DOHH2 (cell line): ENCODE measurements around the gene MYZAP.

Experiments used
- H3F3A ChIP-seq: fragments of 200-600 bp; sonication (generic), shearing (Covaris generic); 2 replicates; pipeline ENCODE4 v1.6.0; 2016; ENCODE audit warnings: antibody characterized with exemption, mild to moderate bottlenecking; ENCODE audit not compliant: control insufficient read depth, insufficient read depth
- H3K27ac ChIP-seq: fragments of 200-600 bp; sonication (generic); 2 replicates; pipeline ENCODE4 v1.5.1; 2014; ENCODE audit warnings: low read depth, mild to moderate bottlenecking, low read length, moderate library complexity
- H3K27me3 ChIP-seq: fragments of 200-600 bp; sonication (generic); 2 replicates; pipeline ENCODE4 v1.6.1; 2014; ENCODE audit warnings: mild to moderate bottlenecking, low read length, mixed read lengths; ENCODE audit not compliant: control insufficient read depth
- H3K36me3 ChIP-seq: fragments of 200-600 bp; sonication (generic); 2 replicates; pipeline ENCODE4 v1.6.1; 2014; ENCODE audit warnings: mild to moderate bottlenecking, low read length, moderate library complexity, mixed read lengths; ENCODE audit not compliant: control insufficient read depth
- H3K4me1 ChIP-seq: fragments of 200-600 bp; sonication (generic); 2 replicates; pipeline ENCODE4 v1.6.1; 2014; ENCODE audit warnings: mild to moderate bottlenecking, low read length, mixed read lengths; ENCODE audit not compliant: control insufficient read depth
- H3K4me2 ChIP-seq: fragments of 200-600 bp; sonication (generic); 2 replicates; pipeline ENCODE4 v1.6.0; 2014; ENCODE audit warnings: mild to moderate bottlenecking, low read length, moderate library complexity
- H3K4me3 ChIP-seq: fragments of 200-600 bp; sonication (generic); 2 replicates; pipeline ENCODE4 v1.5.1; 2014; ENCODE audit warnings: mild to moderate bottlenecking, low read length, mixed read lengths
- H3K79me2 ChIP-seq: fragments of 200-600 bp; sonication (generic); 2 replicates; pipeline ENCODE4 v1.6.1; 2014; ENCODE audit warnings: mild to moderate bottlenecking, low read length, mixed read lengths; ENCODE audit not compliant: control insufficient read depth
- H3K9me2 ChIP-seq: fragments of 200-600 bp; sonication (generic); replicated peaks from 2 replicates; pipeline ENCODE4 v1.6.1; 2014; ENCODE audit warnings: mild to moderate bottlenecking, low read length, mixed read lengths; ENCODE audit not compliant: control insufficient read depth
- H3K9me3 ChIP-seq: fragments of 200-600 bp; sonication (generic); 2 replicates; pipeline ENCODE4 v1.6.1; 2014; ENCODE audit warnings: antibody characterized with exemption, low read length, mixed read lengths; ENCODE audit not compliant: control insufficient read depth, insufficient read depth
- H4K20me1 ChIP-seq: fragments of 200-600 bp; sonication (generic); 2 replicates; pipeline ENCODE4 v1.6.0; 2014; ENCODE audit warnings: low read depth, mild to moderate bottlenecking, antibody characterized with exemption, low read length, moderate library complexity; ENCODE audit not compliant: control insufficient read depth, insufficient read depth
- EZH2phosphoT487 ChIP-seq: fragments of 200-600 bp; sonication (generic); IDR thresholded peaks from 2 replicates; pipeline ENCODE4 v1.6.1; 2017; ENCODE audit warnings: borderline replicate concordance, mild to moderate bottlenecking, antibody characterized with exemption, low read length, moderate library complexity, mixed read lengths
- TF ChIP-seq, protein P1 (sequence below): fragments of 200-600 bp; sonication (generic); IDR thresholded peaks from one replicate; pipeline ENCODE4 v1.5.1; 2014; ENCODE audit warnings: antibody characterized with exemption, mild to moderate bottlenecking, low read depth, low read length; ENCODE audit not compliant: poor library complexity, severe bottlenecking

Gene MYZAP

GRCh38 chr15:57654153-57654852 lies 62.6 kb downstream of the MYZAP start:
- H3K27me3 ChIP-seq, result peaks cover 7% of the 10 kb centered on the region
- no peak overlapping the region for H3K27ac ChIP-seq
- TF ChIP-seq, protein P1, sequence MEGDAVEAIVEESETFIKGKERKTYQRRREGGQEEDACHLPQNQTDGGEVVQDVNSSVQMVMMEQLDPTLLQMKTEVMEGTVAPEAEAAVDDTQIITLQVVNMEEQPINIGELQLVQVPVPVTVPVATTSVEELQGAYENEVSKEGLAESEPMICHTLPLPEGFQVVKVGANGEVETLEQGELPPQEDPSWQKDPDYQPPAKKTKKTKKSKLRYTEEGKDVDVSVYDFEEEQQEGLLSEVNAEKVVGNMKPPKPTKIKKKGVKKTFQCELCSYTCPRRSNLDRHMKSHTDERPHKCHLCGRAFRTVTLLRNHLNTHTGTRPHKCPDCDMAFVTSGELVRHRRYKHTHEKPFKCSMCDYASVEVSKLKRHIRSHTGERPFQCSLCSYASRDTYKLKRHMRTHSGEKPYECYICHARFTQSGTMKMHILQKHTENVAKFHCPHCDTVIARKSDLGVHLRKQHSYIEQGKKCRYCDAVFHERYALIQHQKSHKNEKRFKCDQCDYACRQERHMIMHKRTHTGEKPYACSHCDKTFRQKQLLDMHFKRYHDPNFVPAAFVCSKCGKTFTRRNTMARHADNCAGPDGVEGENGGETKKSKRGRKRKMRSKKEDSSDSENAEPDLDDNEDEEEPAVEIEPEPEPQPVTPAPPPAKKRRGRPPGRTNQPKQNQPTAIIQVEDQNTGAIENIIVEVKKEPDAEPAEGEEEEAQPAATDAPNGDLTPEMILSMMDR, result no peak
- no peak for TF ChIP-seq EZH2phosphoT487
- no peaks in the 10 kb centered on the region for H3K9me3 ChIP-seq
- H3K4me2 ChIP-seq, result no peak overlapping the region
- H4K20me1 ChIP-seq, result no peaks in the 10 kb centered on the region
- no peaks in the 10 kb centered on the region for H3K36me3 ChIP-seq
- no peak overlapping the region for H3K4me3 ChIP-seq
- H3F3A ChIP-seq, result no peaks in the 10 kb centered on the region
- H3K4me1 ChIP-seq, result no peaks in the 10 kb centered on the region
- no peaks in the 10 kb centered on the region for H3K79me2 ChIP-seq
- H3K9me2 ChIP-seq, result no peaks in the 10 kb centered on the region

GRCh38 chr15:57655053-57655452 lies 63.3 kb downstream of the MYZAP start:
- Histone ChIP-seq H3K4me3 (no peak overlapping the region), H3K27ac (no peak overlapping the region), H3K4me1 (no peaks in the 10 kb centered on the region), H3F3A (no peaks in the 10 kb centered on the region), H3K9me2 (no peaks in the 10 kb centered on the region), H3K4me2 (no peak overlapping the region), H3K36me3 (no peaks in the 10 kb centered on the region), H4K20me1 (no peaks in the 10 kb centered on the region), H3K9me3 (no peaks in the 10 kb centered on the region), H3K79me2 (no peaks in the 10 kb centered on the region), H3K27me3 (peaks cover 7% of the 10 kb centered on the region)
- TF ChIP-seq, protein P1, result no peak
- no peak for TF ChIP-seq EZH2phosphoT487

- H3K9me2 ChIP-seq, result no peaks in the 10 kb centered on the region
- H3K36me3 ChIP-seq, result no peaks in the 10 kb centered on the region
- no peaks in the 10 kb centered on the region for H3K79me2 ChIP-seq
- H3K4me1 ChIP-seq, result no peaks in the 10 kb centered on the region
- H3F3A ChIP-seq, result no peaks in the 10 kb centered on the region
- no peaks in the 10 kb centered on the region for H3K9me3 ChIP-seq
- H3K4me2 ChIP-seq, result no peak overlapping the region
- peaks cover 8% of the 10 kb centered on the region for H3K27me3 ChIP-seq
- H3K4me3 ChIP-seq, result no peak overlapping the region
- H4K20me1 ChIP-seq, result no peaks in the 10 kb centered on the region
- no peak overlapping the region for H3K27ac ChIP-seq
- no peak for TF ChIP-seq EZH2phosphoT487
- TF ChIP-seq, protein P1, result no peak
These were observed 64.1 kb downstream of the MYZAP start for GRCh38 chr15:57655809-57656208.
